Upper lobe of right lung (tissue), 1 donor: ENCODE results near the gene ADCY2. TPM values are rescaled to one million over a fixed set of nuclear protein-coding genes. Genes with fewer than 3 reads are reported as not detected.

ENCODE experiments used
- ATAC-seq: fragments of 200-7000 bp; cut with Tn5 transposase; one replicate; pipeline ENCODE4 v1.9.1; 2020; ENCODE audit warnings: mild to moderate bottlenecking, moderate library complexity
- DNase-seq: peaks from one replicate; pipeline ENCODE4 v3.0.0-alpha.2; 2020
- H3K27ac ChIP-seq: fragments of 200-600 bp; one replicate; pipeline ENCODE4 v1.8.0; 2022
- H3K27me3 ChIP-seq: fragments of 200-600 bp; one replicate; pipeline ENCODE4 v1.8.0; 2022; ENCODE audit warnings: mild to moderate bottlenecking
- H3K36me3 ChIP-seq: fragments of 200-600 bp; one replicate; pipeline ENCODE4 v1.8.0; 2022
- H3K4me1 ChIP-seq: fragments of 200-600 bp; one replicate; pipeline ENCODE4 v1.8.0; 2022
- H3K4me3 ChIP-seq: fragments of 200-600 bp; one replicate; pipeline ENCODE4 v1.8.0; 2022; ENCODE audit warnings: mild to moderate bottlenecking
- H3K9me3 ChIP-seq: fragments of 200-600 bp; one replicate; pipeline ENCODE4 v1.8.0; 2022
- intact Hi-C: fragments of 100-400 bp; cut with DNase I; formaldehyde crosslinking; loops from one replicate; pipeline ENCODE4 v1.11.0; 2022
- total RNA-seq: library from RNA; stranded (reverse); fragmentation: NEBNext Ultra II Directional; extraction: Animal tissue kit (Norgen Biotek cat#: 25700); gene quantifications from one replicate; pipeline ENCODE4 v1.2.1, GENCODE V29; 2021
- TF ChIP-seq, protein P1 (sequence below): fragments of 200-600 bp; IDR thresholded peaks from one replicate; pipeline ENCODE4 v1.8.0; 2022; ENCODE audit warnings: antibody characterized with exemption
- donor health status: DM: no; HTN: yes; CAD: no; lungs with severe emphysema.

The ADCY2 gene
- total RNA-seq, 1 donor from 2014 or later = 0.17 TPM

DNA sequence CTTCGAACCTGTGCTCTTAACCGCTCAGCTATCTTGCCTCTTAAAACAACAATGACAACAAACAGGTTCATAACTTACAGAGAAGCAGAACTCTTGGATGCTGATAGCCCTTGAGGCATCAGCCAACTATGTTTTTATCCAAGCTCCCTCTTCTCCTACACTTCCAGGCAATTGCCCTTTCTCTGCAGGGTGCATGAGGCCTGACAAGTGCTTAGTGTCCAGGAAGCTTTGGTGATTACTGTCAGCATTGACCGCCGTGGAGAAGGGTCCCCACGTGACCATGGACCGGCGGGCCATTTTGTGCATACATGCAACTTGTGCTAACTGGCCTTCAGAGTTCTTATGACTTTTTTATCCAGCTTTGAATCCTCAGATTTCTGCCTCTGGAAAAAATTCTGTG lies 71.2 kb downstream of the ADCY2 start:
- TF ChIP-seq, protein P1, sequence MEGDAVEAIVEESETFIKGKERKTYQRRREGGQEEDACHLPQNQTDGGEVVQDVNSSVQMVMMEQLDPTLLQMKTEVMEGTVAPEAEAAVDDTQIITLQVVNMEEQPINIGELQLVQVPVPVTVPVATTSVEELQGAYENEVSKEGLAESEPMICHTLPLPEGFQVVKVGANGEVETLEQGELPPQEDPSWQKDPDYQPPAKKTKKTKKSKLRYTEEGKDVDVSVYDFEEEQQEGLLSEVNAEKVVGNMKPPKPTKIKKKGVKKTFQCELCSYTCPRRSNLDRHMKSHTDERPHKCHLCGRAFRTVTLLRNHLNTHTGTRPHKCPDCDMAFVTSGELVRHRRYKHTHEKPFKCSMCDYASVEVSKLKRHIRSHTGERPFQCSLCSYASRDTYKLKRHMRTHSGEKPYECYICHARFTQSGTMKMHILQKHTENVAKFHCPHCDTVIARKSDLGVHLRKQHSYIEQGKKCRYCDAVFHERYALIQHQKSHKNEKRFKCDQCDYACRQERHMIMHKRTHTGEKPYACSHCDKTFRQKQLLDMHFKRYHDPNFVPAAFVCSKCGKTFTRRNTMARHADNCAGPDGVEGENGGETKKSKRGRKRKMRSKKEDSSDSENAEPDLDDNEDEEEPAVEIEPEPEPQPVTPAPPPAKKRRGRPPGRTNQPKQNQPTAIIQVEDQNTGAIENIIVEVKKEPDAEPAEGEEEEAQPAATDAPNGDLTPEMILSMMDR = no peak
- H3K9me3 ChIP-seq = peaks cover 12% of the 10 kb centered on the region
- H3K36me3 ChIP-seq = no peaks in the 10 kb centered on the region
- H3K4me3 ChIP-seq = no peak overlapping the region
- H3K4me1 ChIP-seq = no peaks in the 10 kb centered on the region
- intact Hi-C loops = no loop called here
- H3K27ac ChIP-seq = no peak overlapping the region
- no peak for ATAC-seq
- H3K27me3 ChIP-seq = no peaks in the 10 kb centered on the region
- DNase-seq = no peak

DNA sequence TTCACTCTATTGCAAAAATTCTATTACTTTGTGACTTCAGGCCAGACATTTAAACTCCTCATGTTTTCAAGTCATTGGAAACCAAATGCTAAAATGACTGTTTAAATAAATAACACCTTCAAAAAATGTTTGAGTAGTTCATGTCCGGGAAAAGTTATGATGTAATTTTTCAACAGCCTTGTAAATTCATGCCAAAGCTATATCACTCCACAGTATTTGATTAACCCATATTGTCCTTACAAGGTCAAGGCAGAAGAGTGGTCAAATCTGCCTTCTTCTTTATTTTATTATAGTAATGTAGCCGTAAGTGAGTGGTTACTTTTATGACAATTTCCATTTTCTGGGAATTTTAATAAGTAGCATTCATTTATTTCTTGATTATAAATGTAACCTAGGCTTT lies 72.8 kb downstream of the ADCY2 start:
- H3K36me3 ChIP-seq = no peaks in the 10 kb centered on the region
- no peak for ATAC-seq
- intact Hi-C loops = no loop called here
- TF ChIP-seq, protein P1 = no peak
- no peak overlapping the region for H3K4me3 ChIP-seq
- H3K9me3 ChIP-seq = peaks cover 12% of the 10 kb centered on the region
- H3K27me3 ChIP-seq = no peaks in the 10 kb centered on the region
- no peak for DNase-seq
- no peak overlapping the region for H3K27ac ChIP-seq
- H3K4me1 ChIP-seq = no peaks in the 10 kb centered on the region

DNA sequence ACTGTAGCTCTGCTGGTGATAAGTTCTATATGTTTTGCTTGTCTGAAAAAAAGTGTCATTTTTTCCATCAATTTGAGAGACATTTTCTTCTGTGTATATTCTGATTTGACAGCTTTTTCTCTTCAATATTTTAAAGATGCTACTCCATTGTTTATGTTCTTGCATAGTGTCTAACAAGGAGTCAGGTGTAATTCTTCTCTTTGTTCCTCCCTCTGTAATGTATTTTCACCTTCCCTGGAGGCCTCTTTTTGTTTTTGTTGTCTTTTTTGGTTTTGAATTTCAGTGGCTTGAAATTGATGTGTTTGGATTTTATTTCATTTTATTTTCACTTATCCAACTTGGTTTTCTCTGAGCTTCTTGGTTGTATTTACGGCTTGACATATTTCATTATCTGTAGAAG lies 75.8 kb downstream of the ADCY2 start:
- no peak for ATAC-seq
- Histone ChIP-seq H3K36me3 (no peaks in the 10 kb centered on the region), H3K4me1 (no peaks in the 10 kb centered on the region), H3K27me3 (no peaks in the 10 kb centered on the region), H3K4me3 (no peak overlapping the region), H3K9me3 (peaks cover 12% of the 10 kb centered on the region), H3K27ac (no peak overlapping the region)
- TF ChIP-seq, protein P1 = no peak
- DNase-seq = no peak
- intact Hi-C loops = no loop called here

DNA sequence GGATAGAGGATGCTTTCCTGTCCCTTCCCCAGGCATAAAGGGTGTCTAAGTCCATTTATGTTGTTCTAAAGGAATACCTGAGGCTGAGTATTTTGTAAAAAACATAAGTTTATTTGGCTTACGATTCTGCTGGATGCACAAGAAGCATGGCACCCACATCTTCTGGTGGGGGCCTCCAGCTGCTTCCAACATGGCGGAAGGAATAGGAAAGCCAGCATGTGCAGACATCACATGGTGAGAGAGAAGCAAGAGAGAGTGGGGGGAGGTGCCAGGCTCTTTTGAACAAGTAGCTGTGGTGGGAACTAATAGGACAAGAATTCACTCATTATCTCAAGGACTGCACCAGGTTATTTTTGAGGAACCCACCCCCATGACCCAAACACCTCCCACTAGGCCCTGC lies 77.2 kb downstream of the ADCY2 start:
- Histone ChIP-seq H3K4me1 (no peaks in the 10 kb centered on the region), H3K4me3 (no peak overlapping the region), H3K27ac (no peak overlapping the region), H3K9me3 (peaks cover 12% of the 10 kb centered on the region), H3K27me3 (no peaks in the 10 kb centered on the region), H3K36me3 (no peaks in the 10 kb centered on the region)
- DNase-seq = no peak
- no peak for ATAC-seq
- TF ChIP-seq, protein P1 = no peak
- intact Hi-C loops = no loop called here

DNA sequence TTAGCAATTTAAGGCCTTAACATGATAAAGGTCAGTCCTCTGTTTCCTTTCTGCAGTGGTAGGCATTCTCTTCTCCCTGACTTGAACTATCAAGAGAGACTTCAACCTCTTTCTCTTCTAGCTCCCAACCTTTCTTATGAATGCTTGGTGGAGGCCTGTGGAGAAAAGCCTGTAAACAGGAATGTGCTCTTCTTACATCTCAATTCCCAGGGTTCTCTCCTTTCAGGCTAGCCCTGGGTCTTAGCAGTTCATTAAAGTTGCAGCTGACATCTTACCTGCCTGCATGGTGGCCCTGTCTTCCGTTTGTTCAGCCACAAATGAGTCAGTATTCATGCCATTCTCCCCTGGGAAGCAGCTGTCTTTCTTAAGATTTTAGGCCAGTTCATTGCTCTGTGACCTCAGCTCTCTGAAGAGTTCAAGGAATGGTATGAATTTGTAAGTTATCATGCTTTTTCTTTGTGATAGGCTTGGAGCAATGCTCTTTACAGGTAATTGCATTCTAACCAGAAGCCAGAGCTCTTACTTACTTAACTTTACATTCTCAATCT lies 77.8 kb downstream of the ADCY2 start:
- Histone ChIP-seq H3K27me3 (no peaks in the 10 kb centered on the region), H3K4me1 (no peaks in the 10 kb centered on the region), H3K36me3 (no peaks in the 10 kb centered on the region), H3K9me3 (peaks cover 12% of the 10 kb centered on the region), H3K27ac (no peak overlapping the region), H3K4me3 (no peak overlapping the region)
- no peak for DNase-seq
- TF ChIP-seq, protein P1 = no peak
- ATAC-seq = no peak
- intact Hi-C loops = no loop called here

DNA sequence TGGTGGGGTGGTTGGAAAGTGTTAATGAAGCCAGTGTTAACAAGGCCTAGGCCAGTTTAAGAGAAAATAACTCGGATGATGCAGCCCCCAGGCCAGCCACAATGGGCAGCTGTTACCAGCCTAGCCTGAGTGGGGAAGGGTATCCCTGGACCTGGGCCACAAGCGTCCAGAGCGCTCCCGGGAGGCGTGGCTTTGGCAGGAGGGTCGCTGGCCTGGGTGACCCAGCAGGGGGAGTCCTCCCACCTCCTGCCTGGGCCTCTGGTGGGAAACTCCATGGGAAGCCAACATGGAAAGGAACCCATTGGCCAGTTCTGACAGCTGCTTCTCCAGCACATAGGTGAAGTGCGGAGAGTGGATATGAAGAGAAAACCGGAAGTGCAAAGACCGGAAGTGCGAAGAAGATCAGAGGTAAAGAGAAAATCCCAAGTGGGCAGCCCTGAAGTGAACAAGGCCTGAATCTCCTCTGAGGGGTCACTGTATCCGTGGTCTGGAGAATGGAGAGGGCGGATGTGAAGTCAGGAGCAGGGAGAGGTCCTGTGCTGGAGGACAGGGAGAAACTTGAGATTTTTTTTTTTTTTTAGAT lies 79.0 kb downstream of the ADCY2 start:
- ATAC-seq (no peak), DNase-seq (no peak)
- Histone ChIP-seq H3K36me3 (no peaks in the 10 kb centered on the region), H3K27me3 (no peaks in the 10 kb centered on the region), H3K4me3 (no peak overlapping the region), H3K9me3 (peaks cover 12% of the 10 kb centered on the region), H3K4me1 (no peaks in the 10 kb centered on the region), H3K27ac (no peak overlapping the region)
- intact Hi-C loops = no loop called here
- TF ChIP-seq, protein P1 = no peak
